Loucy (cell line): ENCODE data around the gene ESYT2.

Experiments
- CTCF ChIP-seq: fragments of 200-600 bp; sonication (generic); conservative IDR thresholded peaks from 2 replicates; pipeline ENCODE4 v1.5.1; 2014; ENCODE audit warnings: mild to moderate bottlenecking, antibody characterized with exemption, low read length
- EZH2phosphoT487 ChIP-seq: fragments of 200-600 bp; IDR thresholded peaks from 2 replicates; pipeline ENCODE4 v1.6.1; 2018; ENCODE audit warnings: antibody characterized with exemption, mild to moderate bottlenecking, moderate library complexity, borderline replicate concordance

DNA sequence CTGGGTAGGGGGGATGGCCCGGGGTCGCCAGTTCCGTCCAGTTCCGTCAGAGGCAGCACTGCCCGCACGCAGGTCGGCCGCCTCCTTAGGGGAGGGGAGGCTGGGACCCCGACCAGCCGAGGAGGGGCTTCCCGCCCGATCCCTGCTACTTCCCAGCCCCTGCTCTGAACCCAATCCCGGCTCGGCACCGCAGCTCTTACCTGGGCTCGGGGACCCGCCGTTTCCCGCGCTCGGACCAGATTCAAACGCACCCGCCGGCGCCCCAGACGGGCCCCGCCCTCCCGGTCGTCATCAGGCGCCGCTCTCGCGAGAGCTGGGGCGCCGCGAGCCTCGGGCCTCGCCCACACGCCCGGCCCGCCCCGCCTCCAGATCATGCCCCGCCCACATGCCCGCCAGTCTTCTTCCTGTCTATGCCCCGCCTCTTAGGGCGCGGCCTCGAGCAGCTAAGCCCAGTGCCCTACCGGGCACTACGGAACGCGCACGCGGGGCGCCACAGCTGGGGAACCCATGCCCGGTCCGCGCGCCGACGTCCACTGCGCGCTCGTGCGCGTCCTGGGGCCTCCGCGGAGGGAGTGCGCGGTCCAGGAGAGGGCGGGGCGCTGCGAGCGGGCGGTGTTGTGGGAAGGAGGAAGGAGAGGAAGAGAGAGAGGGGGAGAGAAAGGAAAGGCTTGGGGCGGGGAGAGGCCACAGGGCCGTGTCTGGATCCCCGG, 124.6 kb downstream of the ESYT2 start, which contains the start of gene NCAPG2:
- no peak for TF ChIP-seq CTCF
- TF ChIP-seq EZH2phosphoT487, result no peak
